T-helper 2 cell (primary cell): ENCODE results near the gene DNAAF2.

Experiments used
- DNase-seq, 5 experiments: peaks; one replicate each; pipeline versions ENCODE4 v3.0.0 to v3.0.0-alpha.2; 2012 to 2022

Gene DNAAF2

GRCh38 chr14:49621114-49621881 is 13.7 kb downstream of the DNAAF2 start:
- DNase-seq: peak in 3 of 5 experiments; percentile 25 to 82 (median 36)

- DNase-seq: peak; percentile 82 to 98 (median 92)
Observed at GRCh38 chr14:49620182-49621113, 14.6 kb downstream of the DNAAF2 start, which contains the start of the genes MGAT2 and RPL36AL. Gene MGAT2, plus strand, starts transcription at chr14:49620799. Its CDS starts 470 bp downstream, at chr14:49621269. Gene RPL36AL, minus strand, starts transcription at chr14:49620626. Its CDS starts 1,522 bp downstream, at chr14:49619104.

GRCh38 chr14:49619730-49620129 is 15.3 kb downstream of the DNAAF2 start:
- no peak for DNase-seq

- DNase-seq: peak in 1 of 5 experiments; percentile 23
Observed at GRCh38 chr14:49619273-49619672, 15.8 kb downstream of the DNAAF2 start.

GRCh38 chr14:49617852-49618519 is 17.1 kb downstream of the DNAAF2 start:
- DNase-seq: no peak

- no peak for DNase-seq
Observed at GRCh38 chr14:49615776-49616175, 19.3 kb downstream of the DNAAF2 start.

- no peak for DNase-seq
Observed at GRCh38 chr14:49614196-49614595, 20.8 kb downstream of the DNAAF2 start.

- no peak for DNase-seq
Observed at GRCh38 chr14:49612671-49613070, 22.4 kb downstream of the DNAAF2 start.

- DNase-seq: no peak
Observed at GRCh38 chr14:49612251-49612650, 22.8 kb downstream of the DNAAF2 start.

GRCh38 chr14:49607583-49607982 is 27.5 kb downstream of the DNAAF2 start:
- DNase-seq: no peak

- DNase-seq: peak; percentile 70 to 85 (median 79)
Observed at GRCh38 chr14:49598485-49599300, 36.4 kb downstream of the DNAAF2 start, which contains the start of gene LRR1. Gene LRR1, plus strand, starts transcription at chr14:49598940. Its CDS starts 81 bp downstream, at chr14:49599021.

GRCh38 chr14:49598189-49598484 is 36.9 kb downstream of the DNAAF2 start:
- DNase-seq: no peak

GRCh38 chr14:49594347-49595091 is 40.5 kb downstream of the DNAAF2 start:
- peak in 1 of 5 experiments; percentile 62 for DNase-seq

- DNase-seq: no peak
Observed at GRCh38 chr14:49593016-49593415, 42.0 kb downstream of the DNAAF2 start.

- no peak for DNase-seq
Observed at GRCh38 chr14:49589387-49589786, 45.7 kb downstream of the DNAAF2 start.

GRCh38 chr14:49586673-49587460 is 48.2 kb downstream of the DNAAF2 start:
- DNase-seq: peak in 4 of 5 experiments; percentile 22 to 75 (median 56)

GRCh38 chr14:49585803-49586672 is 49.0 kb downstream of the DNAAF2 start, which contains the start of gene RPS29:
Gene RPS29, minus strand, starts transcription at chr14:49586380. Its CDS starts 34 bp downstream, at chr14:49586346.
- peak; percentile 90 to 99 (median 97) for DNase-seq

GRCh38 chr14:49584981-49585640 is 49.9 kb downstream of the DNAAF2 start:
- peak in 1 of 5 experiments; percentile 34 for DNase-seq
